ENCODE data around the gene RASGEF1C.
A peak's percentile ranks its signal among the peaks of the same experiment; 100 is the strongest.
"Not testable (repeated sequence)": the region's sequence is repeated elsewhere in the genome, so short reads cannot be mapped to it uniquely, and the experiment has no call there.

RASGEF1C gene

DNA sequence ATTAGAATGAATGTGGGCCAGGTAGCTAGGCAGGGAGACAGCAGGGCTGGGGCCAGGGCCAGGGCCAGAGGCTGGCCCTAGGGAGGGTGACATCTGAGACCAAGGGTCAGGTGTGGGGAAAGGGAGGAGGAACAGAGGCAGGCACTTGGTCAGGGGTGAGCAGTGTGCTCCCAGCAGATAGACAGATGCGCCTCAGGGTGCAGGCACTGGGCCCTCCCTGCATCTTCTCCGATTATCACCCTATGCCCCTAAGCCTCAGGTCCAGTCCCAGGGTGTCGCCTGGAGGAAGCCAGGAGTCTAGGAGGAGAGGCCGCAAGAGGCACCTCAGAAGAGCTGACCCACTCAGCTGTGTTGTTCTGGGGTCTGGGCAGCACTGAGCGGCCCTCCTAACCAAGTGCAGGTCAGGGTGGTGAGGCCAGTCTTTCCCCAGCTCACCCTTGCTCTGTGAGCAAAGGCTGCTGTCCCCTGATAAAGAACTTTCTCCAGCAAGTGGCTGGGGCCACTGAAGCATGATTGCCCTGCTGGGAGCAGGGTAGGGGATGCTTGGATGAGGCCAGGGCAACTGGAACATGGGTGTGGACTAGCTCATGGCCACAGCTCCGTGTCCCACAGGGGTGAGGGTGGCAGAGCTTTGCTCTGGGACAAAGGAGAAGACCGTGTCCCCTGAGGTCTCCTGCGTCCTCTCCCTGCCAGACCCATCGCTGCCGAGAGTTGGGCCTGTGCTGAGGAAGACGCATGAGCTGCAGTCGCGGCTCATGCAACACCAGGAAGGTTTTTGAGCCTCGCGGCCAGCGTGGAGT is 2.1 kb upstream of the RASGEF1C start:
- Histone ChIP-seq H3K36me3 (ENCODE audit: control insufficient read depth, insufficient read depth, low read length) (no peaks in the 10 kb centered on the region), H3K9ac (ENCODE audit: low read depth, low read length) (no peak overlapping the region), H3K4me1 (ENCODE audit: control insufficient read depth, insufficient read depth, low read length) (no peaks in the 10 kb centered on the region), H3K27ac (ENCODE audit: low read depth, low read length) (no peak overlapping the region), H3K4me3 (ENCODE audit: low read depth, low read length) (no peak overlapping the region), H3K27me3 (ENCODE audit: control insufficient read depth, insufficient read depth, low read length) (peaks cover 23% of the 10 kb centered on the region), H3K9me3 (ENCODE audit: control insufficient read depth, insufficient read depth, low read length) (no peaks in the 10 kb centered on the region)

- not testable (repeated sequence) for H3K36me3 ChIP-seq (ENCODE audit: control insufficient read depth, insufficient read depth, low read length); H3K9me3 ChIP-seq (ENCODE audit: control insufficient read depth, insufficient read depth, low read length); H3K27ac ChIP-seq (ENCODE audit: low read depth, low read length); H3K9ac ChIP-seq (ENCODE audit: low read depth, low read length); H3K4me1 ChIP-seq (ENCODE audit: control insufficient read depth, insufficient read depth, low read length); H3K4me3 ChIP-seq (ENCODE audit: low read depth, low read length)
- H3K27me3 ChIP-seq (ENCODE audit: control insufficient read depth, insufficient read depth, low read length): peaks cover 23% of the 10 kb centered on the region
These were observed 1.1 kb upstream of the RASGEF1C start for GRCh38 chr5:180210077-180210476.

GRCh38 chr5:180208435-180209081 is 453 bp downstream of the RASGEF1C start:
- H3K9me3 ChIP-seq (ENCODE audit: control insufficient read depth, insufficient read depth, low read length): no peaks in the 10 kb centered on the region
- no peaks in the 10 kb centered on the region for H3K4me1 ChIP-seq (ENCODE audit: control insufficient read depth, insufficient read depth, low read length)
- peak overlapping the region; percentile 62 for H3K4me3 ChIP-seq (ENCODE audit: low read depth, low read length)
- peaks cover 23% of the 10 kb centered on the region for H3K27me3 ChIP-seq (ENCODE audit: control insufficient read depth, insufficient read depth, low read length)
- H3K36me3 ChIP-seq (ENCODE audit: control insufficient read depth, insufficient read depth, low read length): no peaks in the 10 kb centered on the region
- H3K27ac ChIP-seq (ENCODE audit: low read depth, low read length): no peak overlapping the region
- no peak overlapping the region for H3K9ac ChIP-seq (ENCODE audit: low read depth, low read length)

DNA sequence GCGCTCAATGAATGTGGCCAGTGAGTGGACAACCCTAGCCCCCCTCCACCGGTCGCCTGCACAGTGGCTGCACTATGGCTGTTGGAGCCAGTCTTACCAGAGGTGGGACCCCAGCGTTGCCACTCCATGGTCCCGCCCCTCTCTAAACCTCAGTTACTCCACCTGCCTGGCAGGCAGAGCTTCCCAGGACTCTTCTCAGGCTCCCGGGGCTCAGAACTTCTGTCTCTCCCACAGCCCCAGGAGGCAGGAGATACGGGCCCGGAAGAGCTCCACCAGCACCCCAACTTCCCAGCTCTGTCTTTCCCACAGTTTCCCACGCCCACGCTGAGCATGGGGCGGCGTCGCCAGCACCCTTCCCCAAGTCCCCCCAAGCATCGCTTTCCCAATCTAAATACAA is 975 bp downstream of the RASGEF1C start:
- no peaks in the 10 kb centered on the region for H3K36me3 ChIP-seq (ENCODE audit: control insufficient read depth, insufficient read depth, low read length)
- no peaks in the 10 kb centered on the region for H3K4me1 ChIP-seq (ENCODE audit: control insufficient read depth, insufficient read depth, low read length)
- no peak overlapping the region for H3K27ac ChIP-seq (ENCODE audit: low read depth, low read length)
- H3K9me3 ChIP-seq (ENCODE audit: control insufficient read depth, insufficient read depth, low read length): no peaks in the 10 kb centered on the region
- H3K4me3 ChIP-seq (ENCODE audit: low read depth, low read length): peak overlapping the region; percentile 62; the same call in 1 of the 2 replicates
- H3K9ac ChIP-seq (ENCODE audit: low read depth, low read length): no peak overlapping the region
- H3K27me3 ChIP-seq (ENCODE audit: control insufficient read depth, insufficient read depth, low read length): peaks cover 23% of the 10 kb centered on the region

- H3K9ac ChIP-seq (ENCODE audit: low read depth, low read length): no peak overlapping the region
- H3K36me3 ChIP-seq (ENCODE audit: control insufficient read depth, insufficient read depth, low read length): no peaks in the 10 kb centered on the region
- peaks cover 23% of the 10 kb centered on the region for H3K27me3 ChIP-seq (ENCODE audit: control insufficient read depth, insufficient read depth, low read length)
- no peaks in the 10 kb centered on the region for H3K4me1 ChIP-seq (ENCODE audit: control insufficient read depth, insufficient read depth, low read length)
- H3K4me3 ChIP-seq (ENCODE audit: low read depth, low read length): no peak overlapping the region; the same call in 1 of the 2 replicates
- no peaks in the 10 kb centered on the region for H3K9me3 ChIP-seq (ENCODE audit: control insufficient read depth, insufficient read depth, low read length)
- no peak overlapping the region for H3K27ac ChIP-seq (ENCODE audit: low read depth, low read length)
These were observed 1.4 kb downstream of the RASGEF1C start for GRCh38 chr5:180207593-180207992.

GRCh38 chr5:180206993-180207392 is 2.0 kb downstream of the RASGEF1C start:
- no peaks in the 10 kb centered on the region for H3K36me3 ChIP-seq (ENCODE audit: control insufficient read depth, insufficient read depth, low read length)
- H3K4me3 ChIP-seq (ENCODE audit: low read depth, low read length): no peak overlapping the region
- peaks cover 23% of the 10 kb centered on the region for H3K27me3 ChIP-seq (ENCODE audit: control insufficient read depth, insufficient read depth, low read length)
- no peaks in the 10 kb centered on the region for H3K4me1 ChIP-seq (ENCODE audit: control insufficient read depth, insufficient read depth, low read length)
- no peaks in the 10 kb centered on the region for H3K9me3 ChIP-seq (ENCODE audit: control insufficient read depth, insufficient read depth, low read length)
- H3K27ac ChIP-seq (ENCODE audit: low read depth, low read length): no peak overlapping the region
- no peak overlapping the region for H3K9ac ChIP-seq (ENCODE audit: low read depth, low read length)

GRCh38 chr5:180205916-180206315 is 3.1 kb downstream of the RASGEF1C start:
- H3K4me1 ChIP-seq (ENCODE audit: control insufficient read depth, insufficient read depth, low read length): no peaks in the 10 kb centered on the region

GRCh38 chr5:180204276-180204819 is 4.7 kb downstream of the RASGEF1C start:
- Histone ChIP-seq H3K36me3 (ENCODE audit: control insufficient read depth, insufficient read depth, low read length) (no peaks in the 10 kb centered on the region), H3K4me3 (ENCODE audit: low read depth, low read length) (no peak overlapping the region), H3K27ac (ENCODE audit: low read depth, low read length) (no peak overlapping the region), H3K9ac (ENCODE audit: low read depth, low read length) (no peak overlapping the region), H3K4me1 (ENCODE audit: control insufficient read depth, insufficient read depth, low read length) (no peaks in the 10 kb centered on the region), H3K9me3 (ENCODE audit: control insufficient read depth, insufficient read depth, low read length) (no peaks in the 10 kb centered on the region), H3K27me3 (ENCODE audit: control insufficient read depth, insufficient read depth, low read length) (peaks cover 18% of the 10 kb centered on the region)

More at GRCh38 chr5:180205916-180206315, 3.1 kb downstream of the RASGEF1C start:
- H3K27me3 ChIP-seq (ENCODE audit: control insufficient read depth, insufficient read depth, low read length): peaks cover 23% of the 10 kb centered on the region
- no peak overlapping the region for H3K27ac ChIP-seq (ENCODE audit: low read depth, low read length)
- no peak overlapping the region for H3K4me3 ChIP-seq (ENCODE audit: low read depth, low read length)
- H3K9me3 ChIP-seq (ENCODE audit: control insufficient read depth, insufficient read depth, low read length): no peaks in the 10 kb centered on the region
- H3K9ac ChIP-seq (ENCODE audit: low read depth, low read length): no peak overlapping the region
- H3K36me3 ChIP-seq (ENCODE audit: control insufficient read depth, insufficient read depth, low read length): no peaks in the 10 kb centered on the region

- H3K27me3 ChIP-seq (ENCODE audit: control insufficient read depth, insufficient read depth, low read length): peaks cover 12% of the 10 kb centered on the region
- no peaks in the 10 kb centered on the region for H3K9me3 ChIP-seq (ENCODE audit: control insufficient read depth, insufficient read depth, low read length)
- no peak overlapping the region for H3K27ac ChIP-seq (ENCODE audit: low read depth, low read length)
- no peaks in the 10 kb centered on the region for H3K4me1 ChIP-seq (ENCODE audit: control insufficient read depth, insufficient read depth, low read length)
- H3K36me3 ChIP-seq (ENCODE audit: control insufficient read depth, insufficient read depth, low read length): no peaks in the 10 kb centered on the region
- H3K4me3 ChIP-seq (ENCODE audit: low read depth, low read length): no peak overlapping the region
- no peak overlapping the region for H3K9ac ChIP-seq (ENCODE audit: low read depth, low read length)
These were observed 6.0 kb downstream of the RASGEF1C start for GRCh38 chr5:180202939-180203573.

DNA sequence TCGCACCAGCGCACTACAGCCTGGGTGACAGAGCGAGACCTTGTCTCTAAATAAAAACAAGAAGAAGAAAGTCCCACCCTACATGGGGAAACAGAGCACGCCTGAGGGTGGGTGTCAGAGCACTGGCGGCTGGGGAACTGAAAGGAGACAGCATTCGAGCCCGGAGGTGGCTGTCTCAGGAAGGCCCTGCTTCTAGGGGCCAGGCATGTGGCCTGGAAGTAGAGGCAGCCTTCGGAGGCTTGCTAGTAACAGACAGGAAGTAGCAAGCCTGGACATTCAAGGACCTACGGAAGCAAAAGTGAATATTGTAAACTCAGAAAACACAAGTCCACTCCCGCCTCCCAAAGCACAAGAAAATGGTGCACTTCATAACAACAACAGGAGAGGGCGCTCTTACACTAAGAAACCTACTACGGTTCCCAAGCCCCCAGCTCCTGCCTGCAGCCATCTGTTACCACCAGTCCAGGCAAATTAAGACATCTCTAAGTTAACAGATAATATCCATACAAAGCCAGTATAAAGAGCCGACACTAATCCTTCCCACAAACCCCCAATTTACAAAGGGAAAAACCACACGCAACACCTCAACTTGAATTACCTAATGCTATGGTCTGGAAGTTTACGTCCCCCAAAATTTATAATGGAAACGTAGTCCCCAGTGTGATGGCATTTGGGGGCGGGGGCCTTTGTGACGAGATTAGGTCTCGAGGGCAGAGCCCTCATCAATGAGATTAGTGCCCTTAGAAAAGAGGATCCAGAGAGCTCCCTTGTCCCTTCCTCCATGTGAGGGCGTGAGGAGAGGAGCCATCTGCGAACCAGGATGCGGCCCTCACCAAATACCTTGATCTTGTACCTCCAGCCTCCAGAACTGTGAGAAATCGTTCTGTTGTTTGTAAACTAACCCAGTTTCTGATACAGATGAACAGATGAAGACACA is 7.7 kb downstream of the RASGEF1C start:
- Histone ChIP-seq H3K36me3 (ENCODE audit: control insufficient read depth, insufficient read depth, low read length) (no peaks in the 10 kb centered on the region), H3K27ac (ENCODE audit: low read depth, low read length) (no peak overlapping the region), H3K9ac (ENCODE audit: low read depth, low read length) (no peak overlapping the region), H3K4me3 (ENCODE audit: low read depth, low read length) (no peak overlapping the region), H3K27me3 (ENCODE audit: control insufficient read depth, insufficient read depth, low read length) (no peaks in the 10 kb centered on the region), H3K9me3 (ENCODE audit: control insufficient read depth, insufficient read depth, low read length) (no peaks in the 10 kb centered on the region), H3K4me1 (ENCODE audit: control insufficient read depth, insufficient read depth, low read length) (no peaks in the 10 kb centered on the region)

All from HUES48 (cell line).